GM12878 (cell line): Measurements from ENCODE around the gene KPNA4.

Experiments
- CHD4 ChIP-seq: fragments of 200-600 bp; sonication (generic); IDR thresholded peaks from 2 replicates; pipeline ENCODE4 v1.6.1; 2016; ENCODE audit warnings: mild to moderate bottlenecking
- SREBF1 ChIP-seq: IDR thresholded peaks from 2 replicates; pipeline ENCODE4 v1.6.1; 2012; ENCODE audit warnings: mild to moderate bottlenecking, low read length
- ZNF274 ChIP-seq: IDR thresholded peaks from one replicate; pipeline ENCODE4 v1.8.0; 2011; ENCODE audit not compliant: insufficient read length, insufficient read depth

DNA sequence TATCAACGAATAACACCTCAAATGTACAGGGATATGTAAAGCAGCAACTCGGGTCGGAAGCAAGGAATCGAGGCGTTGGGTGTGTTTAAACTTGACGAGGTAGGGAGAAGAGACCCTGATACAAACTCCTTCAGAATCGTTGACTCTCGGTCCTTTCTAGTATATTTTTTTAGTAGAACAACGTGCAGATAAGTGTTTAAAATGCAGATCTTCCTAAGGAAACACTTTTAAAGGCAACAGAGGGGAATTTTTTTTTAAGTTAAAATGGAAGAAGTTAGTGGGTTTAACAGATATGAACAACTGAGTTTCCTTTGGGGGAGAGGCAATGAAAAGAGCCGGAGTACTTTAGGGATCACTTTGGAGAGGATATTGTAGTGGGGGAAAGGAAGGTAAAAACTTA lies 1.1 kb upstream of the KPNA4 start:
- TF ChIP-seq ZNF274, result no peak
- no peak for TF ChIP-seq SREBF1
- no peak for TF ChIP-seq CHD4
